T-cell (primary cell): ENCODE data around the gene AIG1. TPM values are rescaled to one million over a fixed set of nuclear protein-coding genes. Genes with fewer than 3 reads are reported as not detected.

Source experiments
- ATAC-seq, 4 experiments: fragments of 200-7000 bp in 3 of 4; fragments of 150-1000 bp in 1 of 4; cut with Tn5 transposase; replicated peaks in 1 of 4; 1 replicate in 3 of 4; 2 replicates in 1 of 4; pipeline ENCODE4 v1.10.0; 2021; ENCODE audit warnings: moderate library complexity in 3 of 4, mild to moderate bottlenecking in 2 of 4, moderate number of reproducible peaks in 1 of 4
- CTCF ChIA-PET, 2 donors: fragments of 300-600 bp; sonication (Branson Sonifier 250); formaldehyde crosslinking; loops; one replicate each; lab custom pipeline; 2022; ENCODE audit warnings: antibody characterized with exemption in 2 of 2; lab: Charles Lee
- POLR2A ChIA-PET, 2 donors: fragments of 300-600 bp; sonication (Branson Sonifier 250); formaldehyde crosslinking; loops; one replicate each; lab custom pipeline; 2022; ENCODE audit warnings: antibody characterized with exemption in 2 of 2; lab: Charles Lee
- DNase-seq, 35 experiments: peaks; one replicate each; pipeline versions ENCODE4 v3.0.0 to v3.0.0-alpha.2; 2013 to 2023
- H3K27ac ChIP-seq: one replicate; pipeline ENCODE4 v1.5.1; 2013; ENCODE audit warnings: low read length
- H3K27me3 ChIP-seq, 2 experiments: replicated peaks in 1 of 2; 1 replicate in 1 of 2; 2 replicates in 1 of 2; pipeline versions ENCODE4 v1.6.1 to v1.7.0; 2013; ENCODE audit warnings: low read length in 1 of 2, mixed read lengths in 1 of 2; ENCODE audit not compliant: control insufficient read depth in 2 of 2, insufficient read depth in 2 of 2; ENCODE audit errors: extremely low read depth in 1 of 2
- H3K36me3 ChIP-seq, 2 donors: 1 replicate in 1 of 2; 2 replicates in 1 of 2; pipeline versions ENCODE4 v1.6.1 to v1.7.0; 2013; ENCODE audit warnings: low read length in 1 of 2; ENCODE audit not compliant: control insufficient read depth in 2 of 2, insufficient read depth in 1 of 2; ENCODE audit errors: extremely low read depth in 1 of 2
- H3K4me1 ChIP-seq, 2 experiments: 1 replicate in 1 of 2; 2 replicates in 1 of 2; pipeline versions ENCODE4 v1.6.1 to v1.7.0; 2013; ENCODE audit warnings: low read length in 2 of 2, mixed read lengths in 1 of 2; ENCODE audit not compliant: insufficient read depth in 2 of 2, control insufficient read depth in 1 of 2; ENCODE audit errors: extremely low read depth in 1 of 2
- H3K4me3 ChIP-seq, 2 donors: 1 replicate in 1 of 2; 2 replicates in 1 of 2; pipeline versions ENCODE4 v1.5.1 to v1.7.0; 2013; ENCODE audit warnings: mild to moderate bottlenecking in 2 of 2, low read length in 1 of 2, moderate library complexity in 1 of 2; ENCODE audit not compliant: control insufficient read depth in 1 of 2; ENCODE audit errors: extremely low read depth in 1 of 2
- H3K9me3 ChIP-seq: 2 replicates; pipeline ENCODE4 v1.7.0; 2013
- H3K27ac Mint-ChIP-seq, 2 donors: one replicate each; pipeline ENCODE4 v1.8.0; 2020 to 2021; ENCODE audit warnings: mild to moderate bottlenecking in 2 of 2, mixed read lengths in 2 of 2
- H3K27me3 Mint-ChIP-seq, 2 donors: one replicate each; pipeline ENCODE4 v1.8.0; 2021 to 2022; ENCODE audit warnings: mixed read lengths in 2 of 2
- H3K36me3 Mint-ChIP-seq: one replicate; pipeline ENCODE4 v1.8.0; 2021; ENCODE audit warnings: mixed read lengths
- H3K4me1 Mint-ChIP-seq, 3 donors: one replicate each; pipeline ENCODE4 v1.8.0; 2020 to 2022; ENCODE audit warnings: mixed read lengths in 3 of 3, mild to moderate bottlenecking in 1 of 3
- H3K4me3 Mint-ChIP-seq, 3 donors: one replicate each; pipeline ENCODE4 v1.8.0; 2020 to 2022; ENCODE audit warnings: mild to moderate bottlenecking in 3 of 3, mixed read lengths in 3 of 3, moderate library complexity in 3 of 3
- H3K9me3 Mint-ChIP-seq, 3 donors: one replicate each; pipeline ENCODE4 v1.8.0; 2020 to 2022; ENCODE audit warnings: mixed read lengths in 3 of 3
- WGBS: methylation state at CpG from one replicate; pipeline ENCODE4 v1.1.5; 2013; ENCODE audit warnings: missing lambda C conversion rate; ENCODE audit not compliant: insufficient coverage; 5-methylcytosine and 5-hydroxymethylcytosine counted together
- total RNA-seq, 35 experiments: library from RNA in 6 of 35; stranded (reverse) in 6 of 35; fragments of 120-200 nt in 1 of 35; gene quantifications; one replicate each; pipeline versions ENCODE4 v1.2.1 to v1.2.4 and lab custom pipeline; 2013 to 2026

AIG1 gene
- total RNA-seq, 5 donors from 2014 or later (not counting 1 experiment from before 2014, with no cell fraction given): 6.0 to 13.4 (median 7.6) TPM

DNA sequence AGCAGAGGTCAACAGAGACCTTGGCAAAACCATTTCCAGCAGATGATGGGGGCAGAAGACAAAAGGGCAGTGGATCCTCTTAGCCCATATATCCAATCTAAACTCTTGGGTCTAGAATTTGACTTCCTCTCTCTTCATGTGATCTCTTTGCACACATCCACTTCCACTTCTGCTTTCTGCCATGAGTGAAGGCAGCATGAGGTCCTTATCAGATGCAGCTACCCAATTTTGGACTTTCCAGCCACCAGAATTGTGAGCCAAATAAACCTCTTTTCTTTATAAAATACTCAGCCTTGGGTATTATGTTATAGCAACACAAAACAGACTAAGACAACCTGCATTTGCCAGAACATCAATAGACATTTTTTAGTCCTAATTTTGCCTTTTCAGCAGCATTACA is 198.3 kb downstream of the AIG1 start:
- no peaks in the 10 kb centered on the region for H3K4me1 Mint-ChIP-seq
- CTCF ChIA-PET: no interaction called here

DNA sequence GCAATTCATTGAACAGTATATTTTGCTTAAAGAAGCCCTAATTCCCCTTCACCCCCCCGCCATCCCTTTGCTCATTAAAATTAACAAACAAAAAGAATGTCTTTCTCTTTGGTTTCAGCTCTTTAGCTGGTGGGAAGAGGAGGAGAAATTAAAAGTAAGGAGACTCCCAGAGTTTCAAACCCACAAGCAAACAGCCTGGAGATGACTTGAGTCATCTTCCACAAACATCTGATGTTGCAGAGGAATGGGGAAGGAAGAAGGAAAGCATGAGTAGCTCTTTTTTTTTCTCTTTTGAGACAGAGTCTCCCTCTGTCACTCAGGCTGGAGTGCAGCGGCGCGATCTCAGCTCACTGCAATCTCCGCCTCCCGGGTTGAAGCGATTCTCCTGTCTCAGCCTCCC is 200.2 kb downstream of the AIG1 start:
- no peaks in the 10 kb centered on the region for H3K4me1 ChIP-seq
- no CpG with 5 or more reads among the region's 7 CpGs for WGBS
- Mint-ChIP-seq H3K27me3 (no peaks in the 10 kb centered on the region), H3K4me1 (no peaks in the 10 kb centered on the region), H3K9me3 (peaks cover 0 to 9% (median 2%) of the 10 kb centered on the region in 3 donors), H3K4me3 (no peak overlapping the region), H3K36me3 (no peaks in the 10 kb centered on the region), H3K27ac (no peak overlapping the region)
- CTCF ChIA-PET: interaction anchor here in 1 of 2 donors (0.7 kb wide), 1 partner anchor 15 kb away, joined by 3 read pairs; no protein-coding TSS in a partner anchor
- no peaks in the 10 kb centered on the region for H3K27me3 ChIP-seq
- DNase-seq: no peak
- H3K27ac ChIP-seq: no peak overlapping the region
- ATAC-seq: no peak
- no peaks in the 10 kb centered on the region for H3K36me3 ChIP-seq
- H3K9me3 ChIP-seq: no peaks in the 10 kb centered on the region
- no peak overlapping the region for H3K4me3 ChIP-seq
- POLR2A ChIA-PET: no interaction called here

More for the DNA sequence above, 198.3 kb downstream of the AIG1 start:
- no peaks in the 10 kb centered on the region for H3K27me3 ChIP-seq
- H3K4me1 ChIP-seq: no peaks in the 10 kb centered on the region
- no peak overlapping the region for H3K27ac ChIP-seq
- H3K4me3 Mint-ChIP-seq: no peak overlapping the region
- H3K27me3 Mint-ChIP-seq: no peaks in the 10 kb centered on the region
- H3K36me3 ChIP-seq: no peaks in the 10 kb centered on the region
- POLR2A ChIA-PET: no interaction called here
- DNase-seq: no peak
- H3K4me3 ChIP-seq: no peak overlapping the region
- ATAC-seq: no peak
- H3K9me3 Mint-ChIP-seq: peaks cover 0 to 9% (median 2%) of the 10 kb centered on the region in 3 donors
- no peaks in the 10 kb centered on the region for H3K9me3 ChIP-seq
- H3K36me3 Mint-ChIP-seq: no peaks in the 10 kb centered on the region
- H3K27ac Mint-ChIP-seq: no peak overlapping the region

DNA sequence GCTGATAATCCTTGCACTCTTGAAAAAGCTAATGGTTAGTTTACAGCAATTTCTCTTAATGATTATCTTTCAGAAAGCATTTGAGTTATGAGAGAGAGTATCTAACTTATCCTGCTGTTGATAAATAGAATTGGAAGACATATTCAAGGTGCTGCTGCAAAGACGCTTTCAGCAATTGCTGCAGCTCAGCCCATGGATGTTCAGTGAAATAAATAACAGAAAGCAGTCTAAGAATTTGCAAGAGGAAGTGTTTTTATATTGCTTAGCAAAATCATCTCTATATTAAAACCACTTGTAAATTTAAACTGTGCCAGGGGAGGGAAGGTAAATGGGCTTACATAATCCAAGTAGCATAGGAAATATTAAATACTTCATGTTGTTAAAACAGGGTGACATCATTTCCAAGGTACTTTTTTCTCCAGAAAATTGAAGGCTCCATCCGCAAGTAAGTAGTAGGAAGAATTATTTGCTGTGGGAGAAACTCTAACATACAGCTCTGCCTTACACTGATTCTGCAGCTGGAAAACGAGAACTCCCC is 201.3 kb downstream of the AIG1 start:
- no peak overlapping the region for H3K27ac Mint-ChIP-seq
- Histone ChIP-seq H3K9me3 (no peaks in the 10 kb centered on the region), H3K36me3 (no peaks in the 10 kb centered on the region), H3K4me3 (no peak overlapping the region), H3K27ac (no peak overlapping the region), H3K27me3 (no peaks in the 10 kb centered on the region), H3K4me1 (no peaks in the 10 kb centered on the region)
- no peaks in the 10 kb centered on the region for H3K27me3 Mint-ChIP-seq
- DNase-seq (no peak), ATAC-seq (no peak)
- ChIA-PET CTCF (no interaction called here), POLR2A (no interaction called here)
- H3K9me3 Mint-ChIP-seq: peaks cover 0 to 9% (median 2%) of the 10 kb centered on the region in 3 donors
- no peaks in the 10 kb centered on the region for H3K36me3 Mint-ChIP-seq
- no peaks in the 10 kb centered on the region for H3K4me1 Mint-ChIP-seq
- no peak overlapping the region for H3K4me3 Mint-ChIP-seq
- no CpG with 5 or more reads among the region's 3 CpGs for WGBS

GRCh38 chr6:143262859-143263258 is 202.2 kb downstream of the AIG1 start:
- H3K27ac ChIP-seq: no peak overlapping the region
- Mint-ChIP-seq H3K4me3 (no peak overlapping the region), H3K27me3 (no peaks in the 10 kb centered on the region), H3K9me3 (peaks cover 0 to 9% (median 2%) of the 10 kb centered on the region in 3 donors), H3K27ac (no peak overlapping the region), H3K36me3 (peaks cover 3% of the 10 kb centered on the region), H3K4me1 (no peaks in the 10 kb centered on the region)
- ChIA-PET POLR2A (no interaction called here), CTCF (no interaction called here)
- no peaks in the 10 kb centered on the region for H3K9me3 ChIP-seq
- 100% methylated on average over 1 of the region's 2 CpGs for WGBS
- H3K4me1 ChIP-seq: no peaks in the 10 kb centered on the region
- H3K36me3 ChIP-seq: no peaks in the 10 kb centered on the region
- no peak for DNase-seq
- H3K4me3 ChIP-seq: no peak overlapping the region
- ATAC-seq: no peak
- H3K27me3 ChIP-seq: no peaks in the 10 kb centered on the region

- ChIA-PET CTCF (interaction anchor here in 1 of 2 donors (0.7 kb wide), 1 partner anchor 15 kb away, joined by 5 read pairs; no protein-coding TSS in a partner anchor), POLR2A (interaction anchor here in 1 of 2 donors (0.8 kb wide), 1 partner anchor 188 kb away, joined by 7 read pairs; no protein-coding TSS in a partner anchor)
- Histone ChIP-seq H3K9me3 (no peaks in the 10 kb centered on the region), H3K36me3 (no peaks in the 10 kb centered on the region), H3K4me1 (no peaks in the 10 kb centered on the region), H3K27ac (no peak overlapping the region), H3K27me3 (no peaks in the 10 kb centered on the region), H3K4me3 (no peak overlapping the region)
- peak in 1 of 35 experiments; percentile 1 for DNase-seq
- H3K27me3 Mint-ChIP-seq: no peaks in the 10 kb centered on the region
- no peak overlapping the region for H3K27ac Mint-ChIP-seq
- 100% methylated on average over 4 of the region's 5 CpGs for WGBS
- peaks cover 0 to under 1% (median 0%) of the 10 kb centered on the region in 3 donors for H3K9me3 Mint-ChIP-seq
- H3K36me3 Mint-ChIP-seq: peaks cover 8% of the 10 kb centered on the region
- no peak overlapping the region for H3K4me3 Mint-ChIP-seq
- no peak for ATAC-seq
- no peaks in the 10 kb centered on the region for H3K4me1 Mint-ChIP-seq
Observed at GRCh38 chr6:143264379-143264778, 203.7 kb downstream of the AIG1 start.

GRCh38 chr6:143264986-143265764 is 204.5 kb downstream of the AIG1 start:
- ChIA-PET CTCF (interaction anchor here in 1 of 2 donors (0.7 kb wide), 1 partner anchor 14 kb away, joined by 5 read pairs; no protein-coding TSS in a partner anchor), POLR2A (interaction anchor here in 1 of 2 donors (0.8 kb wide), 1 partner anchor 187 kb away, joined by 7 read pairs; no protein-coding TSS in a partner anchor)
- Histone ChIP-seq H3K4me1 (no peaks in the 10 kb centered on the region), H3K27ac (no peak overlapping the region), H3K27me3 (no peaks in the 10 kb centered on the region), H3K9me3 (no peaks in the 10 kb centered on the region), H3K36me3 (no peaks in the 10 kb centered on the region), H3K4me3 (no peak overlapping the region)
- Mint-ChIP-seq H3K4me1 (no peaks in the 10 kb centered on the region), H3K4me3 (no peak overlapping the region), H3K9me3 (no peaks in the 10 kb centered on the region), H3K36me3 (peaks cover 9% of the 10 kb centered on the region), H3K27me3 (no peaks in the 10 kb centered on the region), H3K27ac (no peak overlapping the region)
- 100% methylated on average over 1 of the region's 4 CpGs for WGBS
- no peak for ATAC-seq
- no peak for DNase-seq
